K562 (cell line): ENCODE results near the gene RYR1. TPM values are rescaled to one million over a fixed set of nuclear protein-coding genes. Genes with fewer than 3 reads are reported as not detected.
A peak's percentile ranks its signal among the peaks of the same experiment; 100 is the strongest.

ENCODE experiments used
- CBX5 ChIP-seq: IDR thresholded peaks from 2 replicates; pipeline ENCODE4 v1.6.1; 2014; ENCODE audit warnings: low read depth, borderline replicate concordance
- EZH2 ChIP-seq: IDR thresholded peaks from 2 replicates; pipeline ENCODE4 v1.6.1; 2012; ENCODE audit warnings: low read depth, mild to moderate bottlenecking, inconsistent platforms, low read length, borderline replicate concordance
- GTF2A2 ChIP-seq: IDR thresholded peaks from 2 replicates; pipeline ENCODE4 v1.6.1; 2016; ENCODE audit warnings: mild to moderate bottlenecking, missing genetic modification characterization, missing compliant biosample characterization
- KDM1A ChIP-seq, 2 experiments: fragments of 450-650 bp; IDR thresholded peaks; 2 replicates each; pipeline ENCODE4 v1.6.1; 2016; ENCODE audit warnings: mild to moderate bottlenecking in 2 of 2
- MAFK ChIP-seq: IDR thresholded peaks from 2 replicates; pipeline ENCODE4 v1.6.1; 2011; ENCODE audit warnings: low read length, improper control_type of control experiment
- MTA3 ChIP-seq: fragments of 450-650 bp; formaldehyde crosslinking; IDR thresholded peaks from 2 replicates; pipeline ENCODE4 v1.6.1; 2017; ENCODE audit warnings: mild to moderate bottlenecking, borderline replicate concordance
- PHF8 ChIP-seq: fragments of 200-600 bp; sonication (generic); IDR thresholded peaks from 2 replicates; pipeline ENCODE4 v1.6.1; 2012; ENCODE audit warnings: mixed run types, mild to moderate bottlenecking, inconsistent platforms, low read length, moderate library complexity, borderline replicate concordance
- PML ChIP-seq: IDR thresholded peaks from 2 replicates; pipeline ENCODE4 v1.6.1; 2012; ENCODE audit warnings: low read length, inconsistent platforms
- PRPF4 ChIP-seq: fragments of 200-400 bp; formaldehyde crosslinking; IDR thresholded peaks from one replicate; pipeline ENCODE4 v1.6.1; 2017; ENCODE audit warnings: low read length, low read depth, mild to moderate bottlenecking; ENCODE audit not compliant: insufficient read depth, poor library complexity, severe bottlenecking
- PTBP1 ChIP-seq: fragments of 200-400 bp; formaldehyde crosslinking; IDR thresholded peaks from 2 replicates; pipeline ENCODE4 v1.6.1; 2017; ENCODE audit warnings: low read depth, low read length
- RBBP5 ChIP-seq: fragments of 200-600 bp; sonication (generic); IDR thresholded peaks from 2 replicates; pipeline ENCODE4 v1.6.1; 2012; ENCODE audit warnings: borderline replicate concordance, mild to moderate bottlenecking, low read length, control low read depth, inconsistent platforms; ENCODE audit not compliant: insufficient read depth, poor library complexity, severe bottlenecking
- SAFB2 ChIP-seq: fragments of 200-400 bp; formaldehyde crosslinking; IDR thresholded peaks from 2 replicates; pipeline ENCODE4 v1.6.1; 2018; ENCODE audit warnings: borderline replicate concordance, low read length, low read depth, moderate library complexity; ENCODE audit not compliant: severe bottlenecking
- SMARCE1 ChIP-seq: fragments of 450-650 bp; IDR thresholded peaks from 2 replicates; pipeline ENCODE4 v1.7.1; 2016; ENCODE audit warnings: mild to moderate bottlenecking
- TAF1 ChIP-seq: IDR thresholded peaks from 2 replicates; pipeline ENCODE4 v1.6.1; 2011; ENCODE audit warnings: mild to moderate bottlenecking, low read length, moderate library complexity; ENCODE audit not compliant: insufficient read depth, control insufficient read depth, severe bottlenecking; ENCODE audit errors: extremely low read depth
- TCF15 ChIP-seq: fragments of 250-450 bp; sonication (Bioruptor Pico); IDR thresholded peaks from 2 replicates; pipeline ENCODE4 v1.8.0; 2022; ENCODE audit warnings: moderate library complexity, mild to moderate bottlenecking, inconsistent platforms
- TCF7 ChIP-seq: sonication (generic); IDR thresholded peaks from 2 replicates; pipeline ENCODE4 v1.6.1; 2016; ENCODE audit warnings: antibody characterized with exemption, borderline replicate concordance
- YBX1 ChIP-seq: fragments of 450-650 bp; IDR thresholded peaks from 2 replicates; pipeline ENCODE4 v1.7.1; 2016; ENCODE audit warnings: mild to moderate bottlenecking
- ZBTB33 ChIP-seq: sonication (generic); formaldehyde crosslinking; IDR thresholded peaks from 2 replicates; pipeline ENCODE4 v1.8.1; 2023; ENCODE audit warnings: mild to moderate bottlenecking, missing genetic modification reagents
- ZBTB7A ChIP-seq: IDR thresholded peaks from 2 replicates; pipeline ENCODE4 v1.6.1; 2011; ENCODE audit warnings: low read depth, mild to moderate bottlenecking, low read length, moderate library complexity, borderline replicate concordance; ENCODE audit not compliant: control insufficient read depth
- ZNF316 ChIP-seq: fragments of 450-650 bp; IDR thresholded peaks from 2 replicates; pipeline ENCODE4 v1.6.1; 2016
- ZNF444 ChIP-seq: fragments of 250-450 bp; sonication (Bioruptor Pico); IDR thresholded peaks from 2 replicates; pipeline ENCODE4 v1.4.0; 2020; ENCODE audit warnings: mild to moderate bottlenecking, moderate library complexity
- ZNF445 ChIP-seq: fragments of 250-450 bp; sonication (Bioruptor Pico); IDR thresholded peaks from 2 replicates; pipeline ENCODE4 v1.4.0; 2020; ENCODE audit warnings: low read depth, mild to moderate bottlenecking, moderate library complexity
- ZNF778 ChIP-seq: fragments of 450-650 bp; formaldehyde crosslinking; IDR thresholded peaks from 2 replicates; pipeline ENCODE4 v1.4.0; 2020; ENCODE audit warnings: mild to moderate bottlenecking, moderate library complexity
- ZNF830 ChIP-seq: fragments of 250-450 bp; sonication (Bioruptor Pico); IDR thresholded peaks from 2 replicates; pipeline ENCODE4 v1.5.0; 2021; ENCODE audit warnings: mild to moderate bottlenecking
- polyA plus RNA-seq, 8 experiments: library from polyadenylated mRNA; depleted of rRNA in 4 of 8; stranded (reverse) in 5 of 8; unstranded in 3 of 8; fragments of >200 nt; fragmentation: Nextera tagmentation in 2 of 8; fragmentation: Illumina TruSeq in 1 of 8; extraction: Ambion mirVana in 2 of 8; extraction: Trizol in 1 of 8; gene quantifications; 2 replicates each; pipeline versions ENCODE4 v1.2.1 to v1.2.3, GENCODE V29; 2011 to 2014; ENCODE audit warnings: inconsistent platforms in 1 of 8, missing spikeins in 1 of 8
- total RNA-seq, 7 experiments: library from RNA; depleted of rRNA in 6 of 7; stranded (reverse); fragments of >200 nt in 6 of 7; fragmentation: Illumina TruSeq in 2 of 7; extraction: Trizol in 2 of 7; gene quantifications; 2 replicates each; pipeline versions ENCODE4 v1.2.1 to v1.2.3, GENCODE V29; 2011 to 2021; ENCODE audit warnings: low replicate concordance in 1 of 7
- TF ChIP-seq, protein P1 (sequence below): conservative IDR thresholded peaks from 2 replicates; pipeline ENCODE4 v1.6.1; 2011; ENCODE audit warnings: low read depth, mild to moderate bottlenecking, low read length; ENCODE audit not compliant: control insufficient read depth

The RYR1 gene
- total and polyA plus RNA-seq, 9 of the 15 experiments (the other 6 are each of a cell fraction or from before 2014, with no cell fraction given): 0.11 to 7.4 (median 3.7) TPM

DNA sequence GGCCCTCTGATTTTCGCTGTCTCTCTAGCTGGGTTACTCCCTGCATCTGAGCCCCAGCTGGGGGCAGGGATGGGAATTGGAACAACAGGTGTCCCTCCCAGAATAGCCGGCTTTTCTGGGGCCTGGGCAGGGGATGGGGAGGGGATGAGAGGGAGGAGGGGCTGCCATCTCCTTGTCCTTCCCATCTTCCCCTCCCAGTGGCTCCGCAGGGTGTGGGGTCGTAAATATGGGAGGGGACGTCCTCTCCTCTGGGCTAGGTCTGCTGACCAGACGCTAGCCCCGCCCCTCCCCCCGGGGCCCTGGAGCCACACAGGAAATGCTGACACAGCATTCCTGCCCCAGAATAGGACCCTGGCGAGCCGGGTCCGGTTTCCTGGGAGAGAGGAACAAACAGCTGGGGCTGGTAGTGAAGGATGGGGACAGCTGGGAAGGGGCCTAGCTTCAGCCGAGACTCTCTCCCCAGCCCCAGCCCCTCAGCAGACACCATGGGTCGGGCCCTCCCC lies 1.1 kb downstream of the RYR1 start (continued):
- TF ChIP-seq TAF1 (no peak), ZNF316 (peak; percentile 100), ZNF778 (CRISPR knock-in tag) (no peak), ZNF830 (CRISPR knock-in tag) (no peak), ZBTB33 (no peak), ZNF444 (no peak), CBX5 (no peak), TCF7 (no peak), MTA3 (0 out of 2 replicates have a peak, but pooled peaks have one; percentile 43), PML (no peak), PRPF4 (no peak), MAFK (peak; percentile 100), GTF2A2 (no peak), ZBTB7A (peak; percentile 41; the same call in 1 of the 2 replicates), SMARCE1 (peak; percentile 33; the same call in 1 of the 2 replicates), TCF15 (CRISPR knock-in tag) (no peak), PTBP1 (no peak), EZH2 (no peak), ZNF445 (no peak), YBX1 (no peak), RBBP5 (no peak), KDM1A (IDR thresholded peaks at IDR 0.05) (peak in 1 of 2 experiments; percentile 38; a peak in 1 of 4 replicates), SAFB2 (no peak), PHF8 (peak; percentile 19; the same call in 1 of the 2 replicates)
- TF ChIP-seq, protein P1, sequence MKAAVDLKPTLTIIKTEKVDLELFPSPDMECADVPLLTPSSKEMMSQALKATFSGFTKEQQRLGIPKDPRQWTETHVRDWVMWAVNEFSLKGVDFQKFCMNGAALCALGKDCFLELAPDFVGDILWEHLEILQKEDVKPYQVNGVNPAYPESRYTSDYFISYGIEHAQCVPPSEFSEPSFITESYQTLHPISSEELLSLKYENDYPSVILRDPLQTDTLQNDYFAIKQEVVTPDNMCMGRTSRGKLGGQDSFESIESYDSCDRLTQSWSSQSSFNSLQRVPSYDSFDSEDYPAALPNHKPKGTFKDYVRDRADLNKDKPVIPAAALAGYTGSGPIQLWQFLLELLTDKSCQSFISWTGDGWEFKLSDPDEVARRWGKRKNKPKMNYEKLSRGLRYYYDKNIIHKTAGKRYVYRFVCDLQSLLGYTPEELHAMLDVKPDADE: peak; percentile 42; the same call in 1 of the 2 replicates
